HepG2 (cell line): ENCODE data around the gene FAM169A. TPM values are rescaled to one million over a fixed set of nuclear protein-coding genes. Genes with fewer than 3 reads are reported as not detected.

Experiments used
- ATAC-seq: fragments of 200-7000 bp; cut with Tn5 transposase; 3 replicates; pipeline ENCODE4 v1.9.1; 2020; ENCODE audit warnings: mild to moderate bottlenecking, moderate library complexity
- BruUV-seq: library from RNA; stranded (reverse); fragments of 400-500 nt; replicated peaks from 2 replicates; lab custom pipeline; 2021; lab: Mats Ljungman, UMichigan
- CTCF ChIA-PET: fragments of 300-600 bp; formaldehyde crosslinking; extraction: SDS; loops from one replicate; lab custom pipeline; 2021; ENCODE audit warnings: low total read pairs, inconsistent platforms, low intra/inter-chr PET ratio; lab: Yijun Ruan, JAX
- POLR2A ChIA-PET: fragments of 350-600 bp; sonication (Branson Sonifier 250); formaldehyde crosslinking; loops from one replicate; lab custom pipeline; 2020; ENCODE audit warnings: antibody characterized with exemption, inconsistent platforms; lab: Yijun Ruan, JAX
- DNase-seq: peaks from one replicate; pipeline ENCODE4 v3.0.0-alpha.2; 2015; ENCODE audit warnings: low spot score
- FAIRE-seq: peaks from 3 replicates; lab custom pipeline; 2011; peaks lifted over from hg19 to GRCh38; lab: Jason Lieb, UNC
- H2AFZ ChIP-seq: one replicate; pipeline ENCODE4 v1.6.1; 2011; ENCODE audit warnings: low read length, inconsistent platforms
- H3K27ac ChIP-seq: fragments of 300-600 bp; 3 replicates; pipeline ENCODE4 v1.8.0; 2011; ENCODE audit warnings: mixed run types, mild to moderate bottlenecking, mixed read lengths, low read length, inconsistent platforms; ENCODE audit not compliant: insufficient read depth; ENCODE audit errors: extremely low read length
- H3K27me3 ChIP-seq, 2 experiments: fragments of 200-600 bp in 1 of 2; 2 replicates in 1 of 2; 3 replicates in 1 of 2; pipeline versions ENCODE4 v1.6.0 to v1.8.0; 2011; ENCODE audit warnings: low read length in 2 of 2, mild to moderate bottlenecking in 2 of 2, moderate library complexity in 2 of 2, inconsistent platforms in 1 of 2; ENCODE audit not compliant: insufficient read depth in 2 of 2, control insufficient read depth in 1 of 2
- H3K36me3 ChIP-seq, 2 experiments: fragments of 200-600 bp in 1 of 2; replicated peaks in 1 of 2; 2 replicates in 1 of 2; 3 replicates in 1 of 2; pipeline versions ENCODE4 v1.5.1 to v1.8.0; 2011; ENCODE audit warnings: low read length in 2 of 2, inconsistent platforms in 1 of 2; ENCODE audit not compliant: insufficient read depth in 2 of 2, control insufficient read depth in 1 of 2
- H3K4me1 ChIP-seq: 2 replicates; pipeline ENCODE4 v1.5.1; 2012; ENCODE audit warnings: low read length, inconsistent platforms; ENCODE audit not compliant: insufficient read depth
- H3K4me2 ChIP-seq: 2 replicates; pipeline ENCODE4 v1.6.0; 2011; ENCODE audit warnings: low read depth, low read length, inconsistent platforms
- H3K4me3 ChIP-seq, 3 experiments: fragments of 200-600 bp in 1 of 3; sonication (generic), shearing (Covaris generic) in 1 of 3; replicated peaks in 1 of 3; 2 replicates each; pipeline ENCODE4 v1.5.1; 2011 to 2016; ENCODE audit warnings: low read length in 3 of 3, inconsistent platforms in 2 of 3, low read depth in 2 of 3, mild to moderate bottlenecking in 2 of 3, control low read depth in 1 of 3, mixed read lengths in 1 of 3; ENCODE audit not compliant: insufficient read depth in 1 of 3
- H3K79me2 ChIP-seq: one replicate; pipeline ENCODE4 v1.6.1; 2011; ENCODE audit warnings: low read length, inconsistent platforms; ENCODE audit not compliant: insufficient read depth
- H3K9ac ChIP-seq: 2 replicates; pipeline ENCODE4 v1.6.0; 2011; ENCODE audit warnings: mild to moderate bottlenecking, low read depth, low read length, inconsistent platforms; ENCODE audit not compliant: insufficient read depth
- H3K9me3 ChIP-seq: 2 replicates; pipeline ENCODE4 v1.5.1; 2012; ENCODE audit warnings: mild to moderate bottlenecking, low read length
- H4K20me1 ChIP-seq: 2 replicates; pipeline ENCODE4 v1.6.0; 2011; ENCODE audit warnings: inconsistent platforms, mild to moderate bottlenecking, low read length, moderate library complexity; ENCODE audit not compliant: insufficient read depth
- ARNTL ChIP-seq: sonication (generic); formaldehyde crosslinking; IDR thresholded peaks from 2 replicates; pipeline ENCODE4 v1.4.0; 2020; ENCODE audit warnings: mild to moderate bottlenecking, missing genetic modification reagents
- FOXA3 ChIP-seq: IDR thresholded peaks from 2 replicates; pipeline ENCODE4 v1.6.1; 2016; ENCODE audit warnings: missing genetic modification reagents, missing compliant biosample characterization
- FUBP1 ChIP-seq: sonication (generic); formaldehyde crosslinking; IDR thresholded peaks from 2 replicates; pipeline ENCODE4 v1.5.1; 2020; ENCODE audit warnings: missing genetic modification reagents, mild to moderate bottlenecking, borderline replicate concordance
- ZMAT3 ChIP-seq: sonication (generic); formaldehyde crosslinking; conservative IDR thresholded peaks from 2 replicates; pipeline ENCODE4 v1.7.0; 2021; ENCODE audit warnings: missing genetic modification reagents
- ZNF292 ChIP-seq: sonication (generic); formaldehyde crosslinking; IDR thresholded peaks from 2 replicates; pipeline ENCODE4 v1.8.1; 2022; ENCODE audit warnings: mild to moderate bottlenecking, low read depth, missing genetic modification reagents, borderline replicate concordance
- ZNF44 ChIP-seq: sonication (generic); formaldehyde crosslinking; IDR thresholded peaks from 2 replicates; pipeline ENCODE4 v1.5.1; 2020; ENCODE audit warnings: mild to moderate bottlenecking, missing genetic modification reagents
- ZNF496 ChIP-seq: sonication (generic); formaldehyde crosslinking; IDR thresholded peaks from 2 replicates; pipeline ENCODE4 v1.8.1; 2023; ENCODE audit warnings: mild to moderate bottlenecking, moderate library complexity, missing genetic modification reagents; ENCODE audit not compliant: insufficient replicate concordance
- ZNF687 ChIP-seq: sonication (generic); formaldehyde crosslinking; IDR thresholded peaks from 2 replicates; pipeline ENCODE4 v1.5.1; 2020; ENCODE audit warnings: mild to moderate bottlenecking, missing genetic modification reagents, moderate library complexity
- ZNF850 ChIP-seq: sonication (generic); formaldehyde crosslinking; conservative IDR thresholded peaks from 2 replicates; pipeline ENCODE4 v1.9.0; 2021; ENCODE audit warnings: mild to moderate bottlenecking, missing genetic modification reagents
- WGBS: methylation state at CpG from one replicate; pipeline ENCODE4 v1.1.6; 2017; ENCODE audit warnings: low lambda C conversion rate; 5-methylcytosine and 5-hydroxymethylcytosine counted together
- in situ Hi-C: cut with HindIII; loops from 2 replicates; pipeline ENCODE4 v1.10.0; 2017; ENCODE audit warnings: low pct_unique_long_range_greater_than_20kb; ENCODE audit not compliant: extremely low pct_ligation_motif_present
- intact Hi-C: fragments of 100-400 bp; cut with micrococcal nuclease; formaldehyde crosslinking; loops from one replicate; pipeline ENCODE4 v1.10.0; 2022; ENCODE audit not compliant: unreplicated experiment
- polyA plus RNA-seq, 8 experiments: library from polyadenylated mRNA; depleted of rRNA in 3 of 8; stranded (reverse) in 7 of 8; unstranded in 1 of 8; fragments of >200 nt; fragmentation: Illumina TruSeq in 4 of 8; extraction: Trizol in 4 of 8; gene quantifications; 2 replicates each; pipeline versions ENCODE4 v1.2.1 to v1.2.3, GENCODE V29; 2011 to 2016; ENCODE audit warnings: low read depth in 4 of 8, missing spikeins in 1 of 8, mixed read lengths in 1 of 8; ENCODE audit not compliant: insufficient read depth in 1 of 8
- total RNA-seq, 5 experiments: library from RNA; depleted of rRNA; stranded (reverse); fragments of >200 nt; fragmentation: Illumina TruSeq; extraction: Trizol; gene quantifications; 2 replicates each; pipeline ENCODE4 v1.2.3, GENCODE V29; 2016; ENCODE audit warnings: low read depth in 1 of 5

Gene FAM169A
- total and polyA plus RNA-seq, 2 of the 13 experiments (the other 11 are each of a cell fraction or from before 2014, with no cell fraction given), result 21.1 to 110 TPM

GRCh38 chr5:74801197-74801596, 65.0 kb downstream of the FAM169A start:
- BruUV-seq, result no TSS peak
- WGBS, result 96% methylated on average over 3 of the region's 3 CpGs
- Histone ChIP-seq H4K20me1 (no peaks in the 10 kb centered on the region), H3K9ac (no peak overlapping the region), H3K36me3 (peaks cover 26 to 64% of the 10 kb centered on the region in 2 experiments), H3K9me3 (no peaks in the 10 kb centered on the region), H3K27me3 (no peaks in the 10 kb centered on the region), H2AFZ (no peak overlapping the region), H3K27ac (no peak overlapping the region), H3K4me2 (no peak overlapping the region), H3K4me1 (peaks cover 3% of the 10 kb centered on the region; the same call in 1 of the 2 replicates), H3K79me2 (no peaks in the 10 kb centered on the region), H3K4me3 (no peak overlapping the region)
- TF ChIP-seq FOXA3 (CRISPR knock-in tag), result no peak
- no peak for TF ChIP-seq ARNTL (CRISPR knock-in tag)
- TF ChIP-seq ZMAT3 (CRISPR knock-in tag), result no peak
- TF ChIP-seq ZNF850 (CRISPR knock-in tag), result no peak
- TF ChIP-seq ZNF496, result no peak
- POLR2A ChIA-PET, result no interaction called here
- no peak for ATAC-seq
- no peak for DNase-seq
- in situ Hi-C loops, result no loop called here
- CTCF ChIA-PET, result interaction anchor here (0.6 kb wide), 1 partner anchor 118 kb away, joined by 3 read pairs; no protein-coding TSS in a partner anchor
- intact Hi-C loops, result no loop called here
- FAIRE-seq, result no peak

- ATAC-seq, result peak; percentile 38
- BruUV-seq, result no TSS peak
- 99% methylated on average over 16 of the region's 21 CpGs for WGBS
- Histone ChIP-seq H3K4me2 (no peak overlapping the region), H3K4me3 (no peak overlapping the region), H3K9ac (no peak overlapping the region), H3K27me3 (no peaks in the 10 kb centered on the region), H4K20me1 (no peaks in the 10 kb centered on the region), H3K36me3 (peaks cover 25 to 68% of the 10 kb centered on the region in 2 experiments), H3K4me1 (no peaks in the 10 kb centered on the region), H3K79me2 (no peaks in the 10 kb centered on the region), H3K9me3 (no peaks in the 10 kb centered on the region), H3K27ac (no peak overlapping the region), H2AFZ (no peak overlapping the region)
- no peak for FAIRE-seq
- POLR2A ChIA-PET, result no interaction called here
- in situ Hi-C loops, result no loop called here
- CTCF ChIA-PET, result no interaction called here
- peak; percentile 3 for DNase-seq
- intact Hi-C loops, result no loop called here
- peak; percentile 25; the same call in 1 of the 2 replicates for TF ChIP-seq ZNF687 (CRISPR knock-in tag)
- no peak for TF ChIP-seq FUBP1 (CRISPR knock-in tag)
- TF ChIP-seq ZNF292 (CRISPR knock-in tag), result no peak
- no peak for TF ChIP-seq ZNF44 (CRISPR knock-in tag)
These were observed 66.9 kb downstream of the FAM169A start for GRCh38 chr5:74798977-74799911.
